SK-N-SH (cell line): ENCODE data around the gene CCDC187. TPM values are rescaled to one million over a fixed set of nuclear protein-coding genes. Genes with fewer than 3 reads are reported as not detected.
A peak's percentile ranks its signal among the peaks of the same experiment; 100 is the strongest.

Source experiments
- CTCF ChIA-PET: fragments of 300-600, 350-600 bp; formaldehyde crosslinking; extraction: SDS; loops from one replicate; lab custom pipeline; 2021; lab: Yijun Ruan, JAX
- POLR2A ChIA-PET: fragments of 350-600 bp; sonication (Branson Sonifier 250); formaldehyde crosslinking; extraction: SDS; loops from one replicate; lab custom pipeline; 2020; ENCODE audit warnings: antibody characterized with exemption, inconsistent platforms; lab: Yijun Ruan, JAX
- DNase-seq: peaks from one replicate; pipeline ENCODE4 v3.0.0; 2012
- H2AFZ ChIP-seq: fragments of 200-600 bp; sonication (generic); 2 replicates; pipeline ENCODE4 v1.8.1; 2016; ENCODE audit warnings: antibody characterized with exemption, mild to moderate bottlenecking, low read depth
- H3F3A ChIP-seq: fragments of 200-600 bp; sonication (generic); replicated peaks from 2 replicates; pipeline ENCODE3; 2016; ENCODE audit warnings: antibody characterized with exemption, mild to moderate bottlenecking; ENCODE audit not compliant: insufficient read depth
- H3K27ac ChIP-seq, 2 experiments: fragments of 200-500 bp in 1 of 2; fragments of 200-600 bp in 1 of 2; sonication (Bioruptor generic) in 1 of 2; sonication (generic), shearing (Covaris generic) in 1 of 2; 2 replicates each; pipeline versions ENCODE4 v1.5.1 to v1.6.1; 2014 to 2016; ENCODE audit warnings: low read depth in 2 of 2, inconsistent platforms in 1 of 2, low read length in 1 of 2, mild to moderate bottlenecking in 1 of 2, mixed read lengths in 1 of 2
- H3K27me3 ChIP-seq: fragments of 200-600 bp; sonication (generic), shearing (Covaris generic); 2 replicates; pipeline ENCODE4 v1.6.1; 2016; ENCODE audit warnings: mixed run types; ENCODE audit not compliant: insufficient read depth
- H3K36me3 ChIP-seq, 2 experiments: fragments of 200-500 bp in 1 of 2; fragments of 200-600 bp in 1 of 2; sonication (Bioruptor generic) in 1 of 2; sonication (generic) in 1 of 2; replicated peaks in 1 of 2; 2 replicates each; pipeline versions ENCODE3 to v1.5.1; 2014 to 2016; ENCODE audit warnings: low read length in 1 of 2, mild to moderate bottlenecking in 1 of 2; ENCODE audit not compliant: insufficient read depth in 2 of 2, control insufficient read depth in 1 of 2
- H3K4me1 ChIP-seq, 2 experiments: fragments of 200-500 bp in 1 of 2; fragments of 200-600 bp in 1 of 2; sonication (Bioruptor generic) in 1 of 2; sonication (generic), shearing (Covaris generic) in 1 of 2; 2 replicates each; pipeline versions ENCODE4 v1.5.1 to v1.6.1; 2014 to 2016; ENCODE audit warnings: low read depth in 1 of 2, low read length in 1 of 2, mixed run types in 1 of 2; ENCODE audit not compliant: insufficient read depth in 2 of 2, control insufficient read depth in 1 of 2
- H3K4me2 ChIP-seq: fragments of 200-600 bp; sonication (generic), shearing (Covaris generic); 2 replicates; pipeline ENCODE4 v1.6.1; 2017; ENCODE audit warnings: mixed run types
- H3K4me3 ChIP-seq, 2 experiments: fragments of 200-500 bp in 1 of 2; fragments of 200-600 bp in 1 of 2; sonication (Bioruptor generic) in 1 of 2; sonication (generic), shearing (Covaris generic) in 1 of 2; 2 replicates each; pipeline versions ENCODE4 v1.5.1 to v1.8.1; 2014 to 2016; ENCODE audit warnings: low read depth in 2 of 2, inconsistent platforms in 1 of 2, low read length in 1 of 2, mild to moderate bottlenecking in 1 of 2, mixed read lengths in 1 of 2, moderate library complexity in 1 of 2
- H3K79me2 ChIP-seq: fragments of 200-600 bp; sonication (generic); 2 replicates; pipeline ENCODE4 v1.8.1; 2017; ENCODE audit warnings: mild to moderate bottlenecking; ENCODE audit not compliant: insufficient read depth
- H3K9ac ChIP-seq: fragments of 200-600 bp; sonication (generic); 2 replicates; pipeline ENCODE4 v1.6.1; 2017; ENCODE audit warnings: mixed run types
- H3K9me2 ChIP-seq: fragments of 200-600 bp; sonication (generic); 2 replicates; pipeline ENCODE4 v1.6.1; 2017; ENCODE audit warnings: mixed run types
- H3K9me3 ChIP-seq: fragments of 200-600 bp; sonication (generic); 2 replicates; pipeline ENCODE4 v1.6.1; 2017; ENCODE audit warnings: mixed run types, mild to moderate bottlenecking, moderate library complexity
- H4K20me1 ChIP-seq: fragments of 200-600 bp; sonication (generic); 2 replicates; pipeline ENCODE4 v1.6.1; 2017; ENCODE audit warnings: mild to moderate bottlenecking, mixed run types; ENCODE audit not compliant: insufficient read depth
- CHD2 ChIP-seq: fragments of 150-350 bp; IDR thresholded peaks from 2 replicates; pipeline ENCODE4 v1.6.1; 2018; ENCODE audit warnings: low read length; ENCODE audit not compliant: partially characterized antibody
- EZH2phosphoT487 ChIP-seq: fragments of 200-600 bp; sonication (generic); IDR thresholded peaks from 2 replicates; pipeline ENCODE4 v1.6.1; 2017; ENCODE audit warnings: low read depth, mixed run types, mild to moderate bottlenecking, antibody characterized with exemption, moderate library complexity, borderline replicate concordance
- FOXM1 ChIP-seq: IDR thresholded peaks from 2 replicates; pipeline ENCODE4 v1.4.0; 2012; ENCODE audit warnings: low read depth, mild to moderate bottlenecking
- JUND ChIP-seq: IDR thresholded peaks from 2 replicates; pipeline ENCODE4 v1.4.0; 2012
- POLR2AphosphoS5 ChIP-seq: IDR thresholded peaks from 2 replicates; pipeline ENCODE4 v1.6.1; 2012; ENCODE audit warnings: low read depth, low read length
- REST ChIP-seq: IDR thresholded peaks from 2 replicates; pipeline ENCODE4 v1.6.1; 2012; ENCODE audit warnings: mild to moderate bottlenecking, low read depth, low read length, moderate library complexity
- SIN3A ChIP-seq: IDR thresholded peaks from 2 replicates; pipeline ENCODE4 v1.6.1; 2012; ENCODE audit warnings: low read depth, mild to moderate bottlenecking, low read length, moderate library complexity, borderline replicate concordance
- TAF1 ChIP-seq: IDR thresholded peaks from 2 replicates; pipeline ENCODE4 v1.6.1; 2012; ENCODE audit warnings: low read depth, mild to moderate bottlenecking, low read length, moderate library complexity, borderline replicate concordance
- WGBS: methylation state at CpG from one replicate; pipeline ENCODE4 v1.1.6; 2017; ENCODE audit warnings: low lambda C conversion rate; 5-methylcytosine and 5-hydroxymethylcytosine counted together
- polyA plus RNA-seq, 3 experiments: library from polyadenylated mRNA; depleted of rRNA; stranded (reverse); fragments of >200 nt; gene quantifications; 2 replicates each; pipeline ENCODE4 v1.2.3, GENCODE V29; 2012
- TF ChIP-seq, protein P1 (sequence below): IDR thresholded peaks from 2 replicates; pipeline ENCODE4; 2012

Gene CCDC187
- polyA plus RNA-seq, 1 of the 3 experiments (the other 2 are of a cell fraction), result not detected

- Histone ChIP-seq H3K36me3 (peaks cover 0 to 32% of the 10 kb centered on the region in 2 experiments), H4K20me1 (no peaks in the 10 kb centered on the region), H3K79me2 (no peaks in the 10 kb centered on the region), H3K4me1 (peaks cover 0 to 47% of the 10 kb centered on the region in 2 experiments; a peak in 1 of 4 replicates), H3F3A (no peaks in the 10 kb centered on the region), H3K4me2 (no peak overlapping the region), H3K9me2 (no peaks in the 10 kb centered on the region), H3K4me3 (no peak overlapping the region), H3K27me3 (no peaks in the 10 kb centered on the region), H3K27ac (peak overlapping the region in 1 of 2 experiments; percentile 2; a peak in 1 of 4 replicates), H3K9ac (no peak overlapping the region), H3K9me3 (no peaks in the 10 kb centered on the region), H2AFZ (no peak overlapping the region)
- WGBS, result 90% methylated on average over 15 of the region's 21 CpGs
- DNase-seq, result no peak
- no peak for TF ChIP-seq SIN3A
- no peak for TF ChIP-seq JUND
- no peak for TF ChIP-seq REST
- TF ChIP-seq, protein P1, sequence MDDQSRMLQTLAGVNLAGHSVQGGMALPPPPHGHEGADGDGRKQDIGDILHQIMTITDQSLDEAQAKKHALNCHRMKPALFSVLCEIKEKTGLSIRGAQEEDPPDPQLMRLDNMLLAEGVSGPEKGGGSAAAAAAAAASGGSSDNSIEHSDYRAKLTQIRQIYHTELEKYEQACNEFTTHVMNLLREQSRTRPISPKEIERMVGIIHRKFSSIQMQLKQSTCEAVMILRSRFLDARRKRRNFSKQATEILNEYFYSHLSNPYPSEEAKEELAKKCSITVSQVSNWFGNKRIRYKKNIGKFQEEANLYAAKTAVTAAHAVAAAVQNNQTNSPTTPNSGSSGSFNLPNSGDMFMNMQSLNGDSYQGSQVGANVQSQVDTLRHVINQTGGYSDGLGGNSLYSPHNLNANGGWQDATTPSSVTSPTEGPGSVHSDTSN, result no peak
- TF ChIP-seq POLR2AphosphoS5, result no peak
- TF ChIP-seq CHD2, result no peak
- no peak for TF ChIP-seq FOXM1
- CTCF ChIA-PET, result interaction anchor here (0.9 to 3.7 kb wide), 11 partner anchors 10 to 56 kb away, joined by 3 to 28 read pairs (median 13); partner anchors contain the start of genes DNLZ, GPSM1 and SNAPC4
- POLR2A ChIA-PET, result interaction anchor here (1.7 to 1.9 kb wide), 3 partner anchors 17 to 28 kb away, joined by 3 to 8 read pairs (median 8); partner anchors contain the start of gene DNLZ
These were observed 40.8 kb upstream of the CCDC187 start for GRCh38 chr9:136344544-136345280.

- DNase-seq, result no peak
- TF ChIP-seq FOXM1 (no peak), EZH2phosphoT487 (no peak), TAF1 (no peak)
- TF ChIP-seq, all 33 proteins: peak for 0
- Histone ChIP-seq H3F3A (no peaks in the 10 kb centered on the region), H3K9me3 (no peaks in the 10 kb centered on the region), H3K4me1 (peaks cover 0 to 42% of the 10 kb centered on the region in 2 experiments; a peak in 1 of 4 replicates), H3K27me3 (no peaks in the 10 kb centered on the region), H3K9me2 (no peaks in the 10 kb centered on the region), H3K36me3 (peaks cover 0 to 33% of the 10 kb centered on the region in 2 experiments), H3K9ac (no peak overlapping the region), H3K27ac (no peak overlapping the region), H2AFZ (no peak overlapping the region), H3K79me2 (no peaks in the 10 kb centered on the region), H3K4me2 (no peak overlapping the region), H3K4me3 (no peak overlapping the region), H4K20me1 (no peaks in the 10 kb centered on the region)
- 98% methylated on average over 23 of the region's 24 CpGs for WGBS
- CTCF ChIA-PET, result interaction anchor here (1.9 to 3.7 kb wide), 5 partner anchors 11 to 57 kb away, joined by 4 to 28 read pairs (median 14); partner anchors contain the start of genes DNLZ and SNAPC4
- POLR2A ChIA-PET, result no interaction called here
These were observed 40.0 kb upstream of the CCDC187 start for GRCh38 chr9:136343884-136344269.
